Tibial nerve (tissue), 4 donors: ENCODE measurements around the gene PIP4K2C.

ENCODE experiments used
- CTCF ChIP-seq, 5 experiments: fragments of 200-600 bp in 3 of 5; fragments of 450-650 bp in 2 of 5; sonication (generic) in 3 of 5; IDR thresholded peaks; one replicate each; pipeline ENCODE4 v1.5.1; 2016 to 2019; ENCODE audit warnings: antibody characterized with exemption in 5 of 5, mild to moderate bottlenecking in 3 of 5, moderate library complexity in 2 of 5
- EP300 ChIP-seq, 2 donors: sonication (generic); formaldehyde crosslinking; IDR thresholded peaks; one replicate each; pipeline ENCODE4 v1.6.1; 2017; ENCODE audit warnings: antibody characterized with exemption in 2 of 2, mild to moderate bottlenecking in 1 of 2
- POLR2A ChIP-seq, 2 donors: fragments of 450-650 bp; IDR thresholded peaks; one replicate each; pipeline ENCODE4 v1.6.1; 2017; ENCODE audit warnings: antibody characterized with exemption in 2 of 2, mild to moderate bottlenecking in 2 of 2, moderate library complexity in 2 of 2

GRCh38 chr12:57592551-57593165 lies 1.7 kb downstream of the PIP4K2C start:
- TF ChIP-seq CTCF (IDR thresholded peaks at IDR 0.05) (no peak), POLR2A (IDR thresholded peaks at IDR 0.05) (no peak), EP300 (IDR thresholded peaks at IDR 0.05) (no peak)
